GM12864 (cell line): ENCODE results near the gene AKR1B15.
"Not testable (repeated sequence)": the region's sequence is repeated elsewhere in the genome, so short reads cannot be mapped to it uniquely, and the experiment has no call there.

ENCODE experiments used
- DNase-seq: peaks from one replicate; pipeline ENCODE4 v3.0.0-alpha.2; 2011; ENCODE audit warnings: low read depth
- H3K4me3 ChIP-seq: 2 replicates; pipeline ENCODE4 v1.5.1; 2011; ENCODE audit warnings: mild to moderate bottlenecking, low read depth, low read length, control low read depth
- CTCF ChIP-seq: IDR thresholded peaks from 2 replicates; pipeline ENCODE4 v1.5.1; 2011; ENCODE audit warnings: low read depth, mild to moderate bottlenecking, moderate library complexity, low read length, control low read depth, inconsistent platforms; ENCODE audit errors: missing control alignments

The AKR1B15 gene

GRCh38 chr7:134562136-134562535 is 13.2 kb downstream of the AKR1B15 start:
- no peak overlapping the region for H3K4me3 ChIP-seq
- TF ChIP-seq CTCF, result no peak
- DNase-seq, result no peak

- not testable (repeated sequence) for DNase-seq, H3K4me3 ChIP-seq
Observed at GRCh38 chr7:134563398-134563749, 14.5 kb downstream of the AKR1B15 start.

- no peak for TF ChIP-seq CTCF
- no peak for DNase-seq
- H3K4me3 ChIP-seq, result no peak overlapping the region
Observed at GRCh38 chr7:134565643-134566136, 16.8 kb downstream of the AKR1B15 start.

- no peak for DNase-seq
- TF ChIP-seq CTCF, result no peak
- H3K4me3 ChIP-seq, result no peak overlapping the region
Observed at GRCh38 chr7:134567368-134567767, 18.5 kb downstream of the AKR1B15 start.

- DNase-seq, result not testable (repeated sequence)
Observed at GRCh38 chr7:134569962-134570361, 21.1 kb downstream of the AKR1B15 start.

GRCh38 chr7:134571101-134571500 is 22.2 kb downstream of the AKR1B15 start:
- H3K4me3 ChIP-seq, result no peak overlapping the region
- no peak for TF ChIP-seq CTCF
- DNase-seq, result no peak

More at GRCh38 chr7:134569962-134570361, 21.1 kb downstream of the AKR1B15 start:
- H3K4me3 ChIP-seq, result not testable (repeated sequence)

GRCh38 chr7:134571746-134572461 is 23.0 kb downstream of the AKR1B15 start:
- no peak for TF ChIP-seq CTCF

GRCh38 chr7:134574322-134574721 is 25.4 kb downstream of the AKR1B15 start:
- TF ChIP-seq CTCF, result no peak
- H3K4me3 ChIP-seq, result no peak overlapping the region
- DNase-seq, result no peak

More at GRCh38 chr7:134571746-134572461, 23.0 kb downstream of the AKR1B15 start:
- no peak overlapping the region for H3K4me3 ChIP-seq
- DNase-seq, result no peak
